Testis (tissue), 2 donors: ENCODE measurements around the gene IMMP2L.

ENCODE experiments used
- CTCF ChIP-seq, 3 experiments: fragments of 450-650 bp in 2 of 3; fragments of 200-600 bp in 1 of 3; sonication (generic) in 1 of 3; IDR thresholded peaks; one replicate each; pipeline ENCODE4 v1.5.1; 2016 to 2019; ENCODE audit warnings: antibody characterized with exemption in 3 of 3, mild to moderate bottlenecking in 2 of 3, moderate library complexity in 1 of 3
- POLR2A ChIP-seq: fragments of 450-650 bp; IDR thresholded peaks from one replicate; pipeline ENCODE4 v1.6.1; 2017; ENCODE audit warnings: antibody characterized with exemption, mild to moderate bottlenecking, moderate library complexity

DNA sequence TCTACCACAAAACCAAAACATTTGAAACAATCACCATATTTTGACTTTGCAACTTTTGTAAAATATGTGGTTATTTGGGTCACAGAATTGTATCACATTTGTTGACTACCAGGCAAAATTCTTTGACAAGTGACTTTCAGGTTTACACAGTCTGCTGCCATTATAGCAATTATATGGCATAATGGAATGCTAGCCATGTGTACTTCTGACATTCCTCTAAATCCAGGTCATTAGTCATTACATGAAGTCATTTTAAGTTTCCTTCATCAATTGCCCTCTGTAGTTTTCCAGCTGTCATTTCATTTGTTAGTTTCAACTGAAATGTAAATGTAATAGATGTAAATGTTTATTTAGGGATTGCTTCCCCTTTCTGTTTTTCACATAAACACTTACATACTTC, 137.5 kb downstream of the IMMP2L start:
- TF ChIP-seq CTCF (IDR thresholded peaks at IDR 0.05) (no peak), POLR2A (no peak)
